ENCODE data around the gene TMIGD3.

TMIGD3 gene

DNA sequence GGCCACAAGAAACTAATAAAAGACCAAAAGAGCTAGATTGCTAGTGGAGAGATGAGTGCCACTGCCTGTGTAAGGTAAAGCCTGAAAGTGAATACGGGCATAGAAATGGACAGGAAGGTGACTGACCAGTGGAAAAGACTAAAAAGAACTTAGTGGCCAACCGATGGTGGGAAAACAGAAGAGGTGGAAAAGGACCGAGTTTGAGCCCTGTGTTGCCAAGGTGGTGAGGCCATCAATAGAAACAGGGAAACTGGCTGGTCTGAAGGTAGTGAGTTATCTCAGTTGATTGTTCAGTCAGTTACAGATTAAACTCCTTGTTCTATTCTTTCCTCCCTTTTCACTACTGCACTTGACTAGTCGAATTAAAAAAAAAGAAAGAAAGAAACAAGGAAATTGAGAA lies 56.9 kb downstream of the TMIGD3 start:
- DNase-seq (ENCODE audit: extremely low spot score): no peak
- CTCF ChIA-PET: interaction anchor here (0.7 kb wide), 1 partner anchor 61 kb away, joined by 3 read pairs; no protein-coding TSS in a partner anchor
- POLR2A ChIA-PET: no interaction called here
- no peak for TF ChIP-seq FOXM1 (IDR thresholded peaks at IDR 0.05; ENCODE audit: borderline replicate concordance)
- no peak for TF ChIP-seq FOXK2 (IDR thresholded peaks at IDR 0.05)
- TF ChIP-seq L3MBTL2 (conservative IDR thresholded peaks at IDR 0.05): no peak
- TF ChIP-seq ZNF384 (IDR thresholded peaks at IDR 0.05): no peak
- no peak for TF ChIP-seq NFRKB (IDR thresholded peaks at IDR 0.05)
- TF ChIP-seq, protein P1, sequence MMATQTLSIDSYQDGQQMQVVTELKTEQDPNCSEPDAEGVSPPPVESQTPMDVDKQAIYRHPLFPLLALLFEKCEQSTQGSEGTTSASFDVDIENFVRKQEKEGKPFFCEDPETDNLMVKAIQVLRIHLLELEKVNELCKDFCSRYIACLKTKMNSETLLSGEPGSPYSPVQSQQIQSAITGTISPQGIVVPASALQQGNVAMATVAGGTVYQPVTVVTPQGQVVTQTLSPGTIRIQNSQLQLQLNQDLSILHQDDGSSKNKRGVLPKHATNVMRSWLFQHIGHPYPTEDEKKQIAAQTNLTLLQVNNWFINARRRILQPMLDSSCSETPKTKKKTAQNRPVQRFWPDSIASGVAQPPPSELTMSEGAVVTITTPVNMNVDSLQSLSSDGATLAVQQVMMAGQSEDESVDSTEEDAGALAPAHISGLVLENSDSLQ (IDR thresholded peaks at IDR 0.05): no peak
- no peak for TF ChIP-seq FOXA1 (IDR thresholded peaks at IDR 0.05)
- TF ChIP-seq SUZ12 (IDR thresholded peaks at IDR 0.05): no peak
- TF ChIP-seq TARDBP (IDR thresholded peaks at IDR 0.05): no peak
- TF ChIP-seq HDGF (IDR thresholded peaks at IDR 0.05; ENCODE audit: borderline replicate concordance): no peak
- no peak for TF ChIP-seq ARNT (IDR thresholded peaks at IDR 0.05)
- TF ChIP-seq SP1 (IDR thresholded peaks at IDR 0.05): no peak
- TF ChIP-seq BHLHE40 (IDR thresholded peaks at IDR 0.05; ENCODE audit: borderline replicate concordance): no peak
- no peak for TF ChIP-seq LEF1 (IDR thresholded peaks at IDR 0.05; ENCODE audit: borderline replicate concordance)

DNA sequence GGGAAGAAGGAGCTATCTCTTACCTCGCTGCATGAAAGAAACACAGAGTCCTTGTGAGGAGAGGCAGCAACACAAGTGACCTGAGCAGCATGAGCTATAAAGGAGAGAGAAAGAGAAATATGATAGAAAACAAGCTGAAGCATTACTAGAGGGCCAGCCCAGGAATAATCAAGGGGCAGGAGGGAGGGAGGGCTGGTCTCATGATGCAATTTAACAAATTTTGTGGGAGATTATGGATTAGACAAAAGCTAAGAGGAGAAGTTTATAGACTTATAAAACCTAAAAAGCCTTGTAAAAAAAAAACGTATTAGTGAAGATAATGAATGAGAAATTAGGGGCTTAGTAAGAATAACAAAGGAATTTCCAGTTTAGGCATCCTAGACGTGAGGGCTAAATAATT lies 59.4 kb downstream of the TMIGD3 start:
- no peak for DNase-seq (ENCODE audit: extremely low spot score)
- POLR2A ChIA-PET: no interaction called here
- no peak for TF ChIP-seq BHLHE40 (IDR thresholded peaks at IDR 0.05; ENCODE audit: borderline replicate concordance)
- TF ChIP-seq FOXA1 (IDR thresholded peaks at IDR 0.05): no peak
- no peak for TF ChIP-seq TARDBP (IDR thresholded peaks at IDR 0.05)
- TF ChIP-seq L3MBTL2 (conservative IDR thresholded peaks at IDR 0.05): no peak
- no peak for TF ChIP-seq CTBP1 (IDR thresholded peaks at IDR 0.05; ENCODE audit: borderline replicate concordance)
- TF ChIP-seq FOXK2 (IDR thresholded peaks at IDR 0.05): no peak
- TF ChIP-seq SP1 (IDR thresholded peaks at IDR 0.05): no peak
- no peak for TF ChIP-seq SUZ12 (IDR thresholded peaks at IDR 0.05)
- TF ChIP-seq, protein P1 (IDR thresholded peaks at IDR 0.05): no peak
- no peak for TF ChIP-seq ARNT (IDR thresholded peaks at IDR 0.05)
- no peak for TF ChIP-seq LEF1 (IDR thresholded peaks at IDR 0.05; ENCODE audit: borderline replicate concordance)
- no peak for TF ChIP-seq HDGF (IDR thresholded peaks at IDR 0.05; ENCODE audit: borderline replicate concordance)
- no peak for TF ChIP-seq FOXM1 (IDR thresholded peaks at IDR 0.05; ENCODE audit: borderline replicate concordance)
- no peak for TF ChIP-seq ZNF384 (IDR thresholded peaks at IDR 0.05)
- no peak for TF ChIP-seq ELF4 (IDR thresholded peaks at IDR 0.05)
- no peak for TF ChIP-seq NFRKB (IDR thresholded peaks at IDR 0.05)
- CTCF ChIA-PET: no interaction called here

DNA sequence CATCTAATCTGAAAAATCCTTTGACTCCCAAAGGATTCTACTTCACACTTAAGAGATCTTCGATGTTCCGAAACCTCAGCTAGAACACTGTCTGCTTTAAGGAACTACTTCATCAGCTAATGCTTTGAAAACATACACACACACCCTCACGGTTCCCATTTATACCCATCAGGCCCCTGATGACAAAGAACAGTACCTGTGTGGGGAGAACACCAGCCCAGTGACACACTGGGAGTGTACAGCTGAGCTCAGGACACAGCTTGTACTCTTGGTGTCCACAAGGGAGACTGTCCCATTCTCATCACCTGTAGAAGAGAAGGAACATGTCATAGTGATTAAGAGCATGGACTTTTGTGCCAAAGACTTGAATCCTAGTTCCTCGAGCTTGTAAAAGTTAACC lies 61.0 kb downstream of the TMIGD3 start:
- TF ChIP-seq BHLHE40 (IDR thresholded peaks at IDR 0.05; ENCODE audit: borderline replicate concordance): no peak
- no peak for TF ChIP-seq LEF1 (IDR thresholded peaks at IDR 0.05; ENCODE audit: borderline replicate concordance)
- TF ChIP-seq ARNT (IDR thresholded peaks at IDR 0.05): no peak
- no peak for TF ChIP-seq L3MBTL2 (conservative IDR thresholded peaks at IDR 0.05)
- no peak for TF ChIP-seq SP1 (IDR thresholded peaks at IDR 0.05)
- no peak for TF ChIP-seq TARDBP (IDR thresholded peaks at IDR 0.05)
- no peak for TF ChIP-seq FOXA1 (IDR thresholded peaks at IDR 0.05)
- no peak for TF ChIP-seq FOXK2 (IDR thresholded peaks at IDR 0.05)
- no peak for TF ChIP-seq HDGF (IDR thresholded peaks at IDR 0.05; ENCODE audit: borderline replicate concordance)
- no peak for TF ChIP-seq FOXM1 (IDR thresholded peaks at IDR 0.05; ENCODE audit: borderline replicate concordance)
- CTCF ChIA-PET: no interaction called here
- POLR2A ChIA-PET: no interaction called here
- DNase-seq (ENCODE audit: extremely low spot score): no peak

DNA sequence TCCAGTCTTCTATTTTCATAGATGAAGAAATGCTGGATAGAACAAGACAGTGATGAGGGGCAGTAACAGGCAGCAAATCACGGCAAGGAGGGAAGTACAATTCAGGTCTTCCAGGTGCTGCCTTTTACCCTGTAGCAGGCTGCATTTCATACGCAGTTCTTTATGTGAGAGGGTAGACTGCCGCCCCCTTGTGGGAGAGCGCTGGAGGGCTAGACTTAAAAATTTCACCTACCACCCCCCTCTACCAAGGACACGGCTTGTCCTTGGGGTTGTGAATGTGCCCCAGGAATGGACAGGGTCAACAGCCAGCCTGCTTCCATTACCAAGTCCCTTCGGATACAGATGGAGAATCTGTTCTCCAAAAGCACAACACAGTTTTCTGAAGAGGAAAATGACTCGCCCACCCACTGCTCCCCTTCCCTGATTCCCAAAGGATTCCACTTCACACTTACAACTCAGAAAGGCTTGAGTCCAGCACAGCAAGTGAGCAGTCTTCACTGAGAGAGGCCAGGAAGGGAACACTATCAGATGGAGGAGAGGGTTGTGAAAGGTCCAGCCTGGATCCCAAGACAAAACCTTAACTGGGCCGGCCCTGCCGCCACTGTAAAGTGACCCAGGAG lies 61.8 kb downstream of the TMIGD3 start:
- TF ChIP-seq, protein P1 (IDR thresholded peaks at IDR 0.05): no peak
- no peak for TF ChIP-seq L3MBTL2 (conservative IDR thresholded peaks at IDR 0.05)
- no peak for TF ChIP-seq LEF1 (IDR thresholded peaks at IDR 0.05; ENCODE audit: borderline replicate concordance)
- ChIA-PET CTCF (interaction anchor here (0.6 to 0.7 kb wide), 2 partner anchors 14 to 551 kb away, joined by 3 to 4 read pairs; no protein-coding TSS in a partner anchor), POLR2A (no interaction called here)
- DNase-seq (ENCODE audit: extremely low spot score): peak; percentile 57

DNA sequence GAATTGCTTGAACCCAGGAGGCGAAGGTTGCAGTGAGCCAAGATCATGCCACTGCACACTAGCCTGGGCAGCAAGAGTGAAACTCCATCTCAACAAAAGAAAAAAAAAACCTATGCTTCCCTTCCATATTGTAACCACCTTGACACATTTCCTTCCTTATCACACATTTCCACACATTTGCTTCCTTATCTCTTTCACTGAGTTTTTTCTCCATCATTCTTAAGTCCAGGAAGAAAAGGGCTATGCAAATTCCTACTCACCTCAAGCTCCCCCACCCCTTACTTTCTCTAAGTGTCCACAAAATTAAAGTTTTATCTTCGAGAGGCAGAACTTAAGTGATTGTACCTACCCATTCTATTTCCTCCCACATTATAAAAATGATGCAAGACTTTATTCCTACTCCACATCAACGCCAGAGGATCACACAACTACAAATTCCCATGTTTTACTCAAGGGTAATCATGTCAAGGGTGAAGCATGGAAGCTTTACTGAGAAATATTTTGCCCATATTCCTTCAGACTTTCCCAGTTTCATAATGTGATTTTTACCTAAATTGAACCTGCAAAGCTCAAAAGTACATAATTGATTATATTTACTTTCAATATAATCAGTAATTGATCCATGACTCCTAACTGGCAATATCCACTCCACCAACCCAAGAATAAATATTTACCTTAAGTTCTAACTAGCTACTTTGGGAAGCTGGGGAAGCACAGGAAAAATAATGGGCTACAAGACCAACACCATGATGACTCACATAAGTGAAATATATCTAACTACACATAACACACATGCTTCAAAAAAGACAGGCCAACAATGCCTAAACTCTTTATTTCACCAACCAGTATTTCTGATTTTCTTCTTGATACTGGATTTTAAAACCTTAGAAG lies 63.7 kb downstream of the TMIGD3 start:
- CTCF ChIA-PET: interaction anchor here (0.7 kb wide), 1 partner anchor 275 kb away, joined by 3 read pairs; no protein-coding TSS in a partner anchor

More for the DNA sequence above, 63.7 kb downstream of the TMIGD3 start:
- no peak for DNase-seq (ENCODE audit: extremely low spot score)
- POLR2A ChIA-PET: no interaction called here
- no peak for TF ChIP-seq ARNT (IDR thresholded peaks at IDR 0.05)
- no peak for TF ChIP-seq SP1 (IDR thresholded peaks at IDR 0.05)
- no peak for TF ChIP-seq CTBP1 (IDR thresholded peaks at IDR 0.05; ENCODE audit: borderline replicate concordance)
- TF ChIP-seq ELF4 (IDR thresholded peaks at IDR 0.05): no peak
- TF ChIP-seq, protein P1 (IDR thresholded peaks at IDR 0.05): no peak
- no peak for TF ChIP-seq ZNF384 (IDR thresholded peaks at IDR 0.05)
- TF ChIP-seq L3MBTL2 (conservative IDR thresholded peaks at IDR 0.05): no peak
- no peak for TF ChIP-seq HDGF (IDR thresholded peaks at IDR 0.05; ENCODE audit: borderline replicate concordance)
- TF ChIP-seq FOXK2 (IDR thresholded peaks at IDR 0.05): no peak
